Ascending aorta (tissue), 2 donors: ENCODE data around the gene SSH3. TPM values are rescaled to one million over a fixed set of nuclear protein-coding genes. Genes with fewer than 3 reads are reported as not detected.
A peak's percentile ranks its signal among the peaks of the same experiment; 100 is the strongest.

Experiments
- DNase-seq, 2 donors: peaks; one replicate each; pipeline ENCODE4 v3.0.0-alpha.2; 2019; ENCODE audit warnings: low spot score in 2 of 2
- H3K27ac ChIP-seq, 2 donors: fragments of 200-600 bp; sonication (generic); one replicate each; pipeline ENCODE4 v1.5.1; 2016 to 2017; ENCODE audit warnings: mild to moderate bottlenecking in 1 of 2
- H3K27me3 ChIP-seq: fragments of 200-600 bp; sonication (generic); one replicate; pipeline ENCODE4 v1.5.1; 2017
- H3K36me3 ChIP-seq, 2 donors: fragments of 200-600 bp; sonication (generic); one replicate each; pipeline ENCODE4 v1.5.1; 2016
- H3K4me1 ChIP-seq, 2 donors: fragments of 200-600 bp; sonication (generic); one replicate each; pipeline ENCODE4 v1.5.1; 2016 to 2017; ENCODE audit warnings: mild to moderate bottlenecking in 1 of 2
- H3K4me3 ChIP-seq, 2 donors: fragments of 200-600 bp; sonication (generic); one replicate each; pipeline ENCODE4 v1.5.1; 2016 to 2017; ENCODE audit warnings: mild to moderate bottlenecking in 1 of 2
- H3K9me3 ChIP-seq, 2 donors: fragments of 200-600 bp; sonication (generic); one replicate each; pipeline ENCODE4 v1.5.1; 2016
- intact Hi-C: fragments of 100-400 bp; cut with DNase I; formaldehyde crosslinking; loops from one replicate; pipeline ENCODE4 v1.15.1; 2023
- total RNA-seq: library from RNA; depleted of rRNA; stranded (reverse); fragments of >200 nt; gene quantifications from one replicate; pipeline ENCODE4 v1.1.0, GENCODE V29; 2016
- TF ChIP-seq, protein P1 (sequence below), 3 experiments: fragments of 200-600 bp in 2 of 3; fragments of 450-650 bp in 1 of 3; sonication (generic) in 2 of 3; IDR thresholded peaks; one replicate each; pipeline ENCODE4 v1.5.1; 2016 to 2019; ENCODE audit warnings: antibody characterized with exemption in 3 of 3, mild to moderate bottlenecking in 1 of 3, moderate library complexity in 1 of 3

Gene SSH3
- total RNA-seq, 1 donor from 2014 or later = 30.9 TPM

DNA sequence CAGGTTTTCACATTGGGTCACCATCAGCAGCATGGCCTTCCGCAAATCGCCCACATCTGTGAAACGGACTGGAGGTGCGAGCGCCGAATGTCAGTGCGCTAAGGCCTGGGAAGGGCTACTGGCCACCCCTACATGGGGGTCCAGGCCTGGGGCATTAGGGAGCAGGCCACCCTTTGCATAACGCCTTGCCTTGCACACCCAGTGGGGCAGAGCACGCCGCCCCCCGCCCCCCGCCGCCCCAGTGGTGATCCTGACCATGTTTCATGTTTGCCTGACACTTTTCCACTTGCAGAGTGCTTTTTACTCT lies 34.4 kb upstream of the SSH3 start:
- TF ChIP-seq, protein P1, sequence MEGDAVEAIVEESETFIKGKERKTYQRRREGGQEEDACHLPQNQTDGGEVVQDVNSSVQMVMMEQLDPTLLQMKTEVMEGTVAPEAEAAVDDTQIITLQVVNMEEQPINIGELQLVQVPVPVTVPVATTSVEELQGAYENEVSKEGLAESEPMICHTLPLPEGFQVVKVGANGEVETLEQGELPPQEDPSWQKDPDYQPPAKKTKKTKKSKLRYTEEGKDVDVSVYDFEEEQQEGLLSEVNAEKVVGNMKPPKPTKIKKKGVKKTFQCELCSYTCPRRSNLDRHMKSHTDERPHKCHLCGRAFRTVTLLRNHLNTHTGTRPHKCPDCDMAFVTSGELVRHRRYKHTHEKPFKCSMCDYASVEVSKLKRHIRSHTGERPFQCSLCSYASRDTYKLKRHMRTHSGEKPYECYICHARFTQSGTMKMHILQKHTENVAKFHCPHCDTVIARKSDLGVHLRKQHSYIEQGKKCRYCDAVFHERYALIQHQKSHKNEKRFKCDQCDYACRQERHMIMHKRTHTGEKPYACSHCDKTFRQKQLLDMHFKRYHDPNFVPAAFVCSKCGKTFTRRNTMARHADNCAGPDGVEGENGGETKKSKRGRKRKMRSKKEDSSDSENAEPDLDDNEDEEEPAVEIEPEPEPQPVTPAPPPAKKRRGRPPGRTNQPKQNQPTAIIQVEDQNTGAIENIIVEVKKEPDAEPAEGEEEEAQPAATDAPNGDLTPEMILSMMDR (IDR thresholded peaks at IDR 0.05) = no peak
- H3K27ac ChIP-seq = peak overlapping the region; percentile 72 to 85
- no peaks in the 10 kb centered on the region for H3K27me3 ChIP-seq
- no peaks in the 10 kb centered on the region for H3K36me3 ChIP-seq
- peak in 1 of 2 donors; percentile 1 for DNase-seq
- H3K4me3 ChIP-seq = peak overlapping the region; percentile 12 to 99
- intact Hi-C loops = loop anchor here (5.0 kb wide), 1 partner anchor 238 kb away; the partner anchor contains the start of genes CDK2AP2 and PITPNM1
- H3K4me1 ChIP-seq = peaks cover 57 to 60% of the 10 kb centered on the region in 2 donors
- H3K9me3 ChIP-seq = no peaks in the 10 kb centered on the region

DNA sequence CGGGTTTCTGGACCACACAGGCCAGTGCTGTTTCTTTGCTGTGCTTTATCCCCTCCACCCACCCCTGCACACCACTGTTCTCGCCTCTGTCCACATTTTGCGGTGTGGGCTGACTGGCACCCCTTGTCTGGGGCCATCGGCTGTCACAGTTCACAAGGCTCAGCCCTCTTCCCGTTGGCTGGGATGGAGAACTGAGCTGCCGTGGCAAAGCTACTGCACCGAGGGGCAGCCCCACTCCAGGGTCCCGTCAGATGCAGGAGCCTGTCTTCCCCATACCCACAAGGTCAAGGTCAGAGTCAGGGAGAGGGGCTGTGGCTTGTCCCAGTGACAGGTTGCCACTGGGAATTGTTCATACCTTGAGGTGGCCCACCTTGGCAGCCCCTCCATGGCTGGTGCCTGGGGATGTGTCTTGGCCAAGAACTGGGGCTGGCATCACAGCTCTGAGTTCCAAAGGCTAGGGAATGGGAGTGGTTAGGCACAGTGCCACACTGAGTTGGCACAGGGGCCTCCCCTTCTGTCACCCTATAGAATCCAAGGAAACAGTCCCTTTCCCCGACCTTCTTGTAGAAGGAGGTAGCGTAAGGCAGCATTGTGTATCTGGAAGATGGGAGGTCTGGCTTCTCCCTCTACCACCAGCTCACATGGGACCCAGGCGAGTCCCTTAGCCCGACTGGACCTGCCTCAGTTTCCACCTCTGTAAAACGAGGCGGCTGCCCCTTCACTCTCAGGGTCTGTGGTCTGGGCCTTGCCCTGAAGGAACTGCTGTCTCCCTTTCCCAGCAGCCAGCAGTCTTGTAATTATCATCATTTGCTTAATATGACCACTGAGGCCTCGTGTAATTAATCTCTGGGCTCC lies 33.7 kb upstream of the SSH3 start:
- Histone ChIP-seq H3K9me3 (no peaks in the 10 kb centered on the region), H3K4me3 (peak overlapping the region; percentile 20 to 99), H3K27me3 (no peaks in the 10 kb centered on the region), H3K36me3 (no peaks in the 10 kb centered on the region), H3K27ac (peak overlapping the region; percentile 72 to 85), H3K4me1 (peaks cover 63 to 65% of the 10 kb centered on the region in 2 donors)
- TF ChIP-seq, protein P1 (IDR thresholded peaks at IDR 0.05) = no peak
- DNase-seq = peak in 1 of 2 donors; percentile 7
- intact Hi-C loops = loop anchor here (5.0 kb wide), 1 partner anchor 238 kb away; the partner anchor contains the start of genes CDK2AP2 and PITPNM1

DNA sequence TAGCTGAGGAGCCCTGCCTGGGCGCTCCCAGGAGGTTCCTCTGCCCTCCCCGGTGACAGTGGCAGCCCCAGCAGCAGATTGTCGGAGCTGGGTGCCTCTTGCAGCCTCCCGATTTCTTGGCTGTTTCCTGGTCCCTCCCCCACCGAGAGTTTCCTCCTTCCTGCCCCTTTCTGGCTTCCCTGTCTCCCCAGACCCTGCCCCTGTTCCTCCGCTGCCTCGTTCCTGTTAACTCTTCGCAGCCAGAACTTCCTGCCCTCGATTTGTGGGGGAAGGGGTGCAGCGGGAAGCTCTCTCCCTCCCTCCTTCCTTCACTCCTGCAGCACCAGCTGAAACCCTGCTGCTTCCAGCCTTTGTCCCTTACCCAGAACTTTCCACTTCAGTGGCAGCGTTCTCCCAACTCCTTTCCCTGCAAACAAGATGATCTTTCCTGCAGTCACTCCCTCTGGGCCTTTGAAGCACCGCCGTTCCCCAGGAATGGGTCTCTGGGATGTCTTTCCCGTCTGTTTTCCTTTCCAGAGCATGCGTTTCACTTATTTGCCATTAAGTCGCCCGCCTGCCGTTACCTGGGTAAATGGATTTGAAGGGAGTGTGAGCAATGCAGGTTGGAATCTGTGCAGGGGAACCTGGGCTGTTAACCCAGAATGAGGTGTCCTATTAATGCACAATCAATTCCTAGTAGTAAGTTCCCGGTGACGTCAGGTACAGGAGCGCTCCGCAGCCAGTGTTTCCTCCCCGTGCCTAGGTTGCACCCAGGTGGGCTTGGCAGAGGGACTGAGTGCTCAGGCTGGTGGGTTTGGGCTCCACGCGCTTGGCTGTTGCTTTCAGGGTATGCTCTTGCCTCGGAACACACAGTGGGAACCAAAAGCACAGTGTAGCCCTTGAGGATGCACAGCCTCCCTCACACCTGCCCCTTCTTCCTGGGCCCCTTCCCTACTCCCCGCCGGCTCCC lies 32.8 kb upstream of the SSH3 start:
- no peaks in the 10 kb centered on the region for H3K36me3 ChIP-seq
- peak overlapping the region; percentile 13 to 99 for H3K4me3 ChIP-seq
- peak in 1 of 2 donors; percentile 53 for DNase-seq
- intact Hi-C loops = no loop called here
- H3K27me3 ChIP-seq = no peaks in the 10 kb centered on the region
- H3K4me1 ChIP-seq = peaks cover 70 to 71% of the 10 kb centered on the region in 2 donors
- no peaks in the 10 kb centered on the region for H3K9me3 ChIP-seq
- TF ChIP-seq, protein P1 (IDR thresholded peaks at IDR 0.05) = no peak
- H3K27ac ChIP-seq = peak overlapping the region; percentile 72 to 85

DNA sequence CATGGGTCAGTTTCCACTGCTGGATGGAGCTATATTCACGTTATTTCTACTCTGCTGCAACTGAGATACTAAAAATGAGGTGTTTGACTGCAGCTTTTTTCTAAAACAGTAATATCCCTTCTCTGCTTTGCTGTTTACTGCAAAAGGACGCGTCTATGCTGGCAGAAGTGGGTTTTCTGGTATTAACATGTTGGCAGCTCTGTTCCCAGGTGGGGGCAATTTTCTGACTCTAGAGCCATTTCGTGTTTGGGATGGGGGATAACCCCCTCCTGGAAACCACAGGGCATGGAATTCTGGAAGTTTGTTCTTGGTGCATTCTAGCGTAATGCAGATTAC lies 32.2 kb upstream of the SSH3 start:
- Histone ChIP-seq H3K9me3 (no peaks in the 10 kb centered on the region), H3K4me3 (peak overlapping the region in 1 of 2 donors; percentile 99), H3K27ac (peak overlapping the region in 1 of 2 donors; percentile 72), H3K27me3 (no peaks in the 10 kb centered on the region), H3K36me3 (no peaks in the 10 kb centered on the region), H3K4me1 (peaks cover 68 to 76% of the 10 kb centered on the region in 2 donors)
- TF ChIP-seq, protein P1 (IDR thresholded peaks at IDR 0.05) = no peak
- peak in 1 of 2 donors; percentile 18 for DNase-seq
- intact Hi-C loops = no loop called here

DNA sequence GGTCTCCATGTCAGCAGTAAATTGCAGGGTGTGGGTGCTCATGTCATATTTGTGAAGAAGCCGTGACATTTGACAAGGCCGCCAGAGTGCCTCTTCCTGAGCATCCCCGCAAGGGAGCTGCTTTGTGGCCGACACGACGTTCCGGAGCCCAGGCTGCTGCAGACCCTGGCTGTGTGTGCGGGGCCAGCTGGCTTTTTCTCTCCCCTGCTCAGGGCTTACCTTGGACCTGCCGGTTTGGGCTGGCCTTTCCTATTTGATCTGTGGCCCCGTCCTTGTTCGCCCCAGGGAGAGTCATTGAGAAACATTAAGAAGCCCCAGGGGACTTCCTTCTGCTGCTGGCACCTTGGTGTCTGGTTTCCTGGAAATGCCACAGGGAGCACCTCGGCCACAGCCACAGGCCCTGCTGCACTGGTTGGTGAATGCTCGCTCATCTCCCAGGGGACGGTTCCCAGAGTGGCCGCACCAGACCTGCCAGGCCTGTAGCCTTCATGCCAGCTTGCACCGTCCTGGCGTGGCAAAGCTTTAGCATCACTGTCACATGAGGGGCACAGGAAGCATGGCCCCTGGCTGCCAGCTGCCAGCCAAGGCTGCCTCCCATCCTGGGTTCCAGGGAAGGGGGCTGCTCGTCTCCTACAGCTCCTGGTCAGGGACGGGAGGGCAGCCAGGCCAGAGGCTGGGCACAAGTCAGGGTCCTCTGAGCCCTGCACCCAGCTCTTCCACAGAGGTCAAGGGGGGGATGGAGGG lies 31.6 kb upstream of the SSH3 start:
- H3K4me3 ChIP-seq = peak overlapping the region in 1 of 2 donors; percentile 99
- peaks cover 72 to 79% of the 10 kb centered on the region in 2 donors for H3K4me1 ChIP-seq
- intact Hi-C loops = no loop called here
- TF ChIP-seq, protein P1 (IDR thresholded peaks at IDR 0.05) = no peak
- H3K36me3 ChIP-seq = no peaks in the 10 kb centered on the region
- DNase-seq = peak; percentile 26 to 75
- peak overlapping the region; percentile 72 to 80 for H3K27ac ChIP-seq
- H3K9me3 ChIP-seq = no peaks in the 10 kb centered on the region
- no peaks in the 10 kb centered on the region for H3K27me3 ChIP-seq
